DOHH2 (cell line): Measurements from ENCODE around the gene AKNA.

Source experiments
- H3F3A ChIP-seq: fragments of 200-600 bp; sonication (generic), shearing (Covaris generic); 2 replicates; pipeline ENCODE4 v1.6.0; 2016; ENCODE audit warnings: antibody characterized with exemption, mild to moderate bottlenecking; ENCODE audit not compliant: control insufficient read depth, insufficient read depth
- H3K27ac ChIP-seq: fragments of 200-600 bp; sonication (generic); 2 replicates; pipeline ENCODE4 v1.5.1; 2014; ENCODE audit warnings: low read depth, mild to moderate bottlenecking, low read length, moderate library complexity
- H3K27me3 ChIP-seq: fragments of 200-600 bp; sonication (generic); 2 replicates; pipeline ENCODE4 v1.6.1; 2014; ENCODE audit warnings: mild to moderate bottlenecking, low read length, mixed read lengths; ENCODE audit not compliant: control insufficient read depth
- H3K36me3 ChIP-seq: fragments of 200-600 bp; sonication (generic); 2 replicates; pipeline ENCODE4 v1.6.1; 2014; ENCODE audit warnings: mild to moderate bottlenecking, low read length, moderate library complexity, mixed read lengths; ENCODE audit not compliant: control insufficient read depth
- H3K4me1 ChIP-seq: fragments of 200-600 bp; sonication (generic); 2 replicates; pipeline ENCODE4 v1.6.1; 2014; ENCODE audit warnings: mild to moderate bottlenecking, low read length, mixed read lengths; ENCODE audit not compliant: control insufficient read depth
- H3K4me2 ChIP-seq: fragments of 200-600 bp; sonication (generic); 2 replicates; pipeline ENCODE4 v1.6.0; 2014; ENCODE audit warnings: mild to moderate bottlenecking, low read length, moderate library complexity
- H3K4me3 ChIP-seq: fragments of 200-600 bp; sonication (generic); 2 replicates; pipeline ENCODE4 v1.5.1; 2014; ENCODE audit warnings: mild to moderate bottlenecking, low read length, mixed read lengths
- H3K79me2 ChIP-seq: fragments of 200-600 bp; sonication (generic); 2 replicates; pipeline ENCODE4 v1.6.1; 2014; ENCODE audit warnings: mild to moderate bottlenecking, low read length, mixed read lengths; ENCODE audit not compliant: control insufficient read depth
- H3K9me2 ChIP-seq: fragments of 200-600 bp; sonication (generic); replicated peaks from 2 replicates; pipeline ENCODE4 v1.6.1; 2014; ENCODE audit warnings: mild to moderate bottlenecking, low read length, mixed read lengths; ENCODE audit not compliant: control insufficient read depth
- H3K9me3 ChIP-seq: fragments of 200-600 bp; sonication (generic); 2 replicates; pipeline ENCODE4 v1.6.1; 2014; ENCODE audit warnings: antibody characterized with exemption, low read length, mixed read lengths; ENCODE audit not compliant: control insufficient read depth, insufficient read depth
- H4K20me1 ChIP-seq: fragments of 200-600 bp; sonication (generic); 2 replicates; pipeline ENCODE4 v1.6.0; 2014; ENCODE audit warnings: low read depth, mild to moderate bottlenecking, antibody characterized with exemption, low read length, moderate library complexity; ENCODE audit not compliant: control insufficient read depth, insufficient read depth
- CTCF ChIP-seq: fragments of 200-600 bp; sonication (generic); IDR thresholded peaks from one replicate; pipeline ENCODE4 v1.5.1; 2014; ENCODE audit warnings: antibody characterized with exemption, mild to moderate bottlenecking, low read depth, low read length; ENCODE audit not compliant: poor library complexity, severe bottlenecking
- EZH2phosphoT487 ChIP-seq: fragments of 200-600 bp; sonication (generic); IDR thresholded peaks from 2 replicates; pipeline ENCODE4 v1.6.1; 2017; ENCODE audit warnings: borderline replicate concordance, mild to moderate bottlenecking, antibody characterized with exemption, low read length, moderate library complexity, mixed read lengths

AKNA gene

GRCh38 chr9:114357911-114358328 lies 29.9 kb downstream of the AKNA start:
- Histone ChIP-seq H3K79me2 (peaks cover 48% of the 10 kb centered on the region), H3K4me1 (no peaks in the 10 kb centered on the region; the same call in 1 of the 2 replicates), H3K4me3 (no peak overlapping the region), H3F3A (no peaks in the 10 kb centered on the region), H3K9me3 (no peaks in the 10 kb centered on the region), H3K27me3 (no peaks in the 10 kb centered on the region), H3K36me3 (peaks cover 90% of the 10 kb centered on the region), H3K27ac (no peak overlapping the region), H4K20me1 (no peaks in the 10 kb centered on the region), H3K4me2 (no peak overlapping the region), H3K9me2 (no peaks in the 10 kb centered on the region)
- TF ChIP-seq EZH2phosphoT487 (no peak), CTCF (no peak)

- no peak overlapping the region for H3K4me2 ChIP-seq
- H3K27me3 ChIP-seq: no peaks in the 10 kb centered on the region
- no peak overlapping the region for H3K27ac ChIP-seq
- H3K79me2 ChIP-seq: peaks cover 44% of the 10 kb centered on the region
- H3K4me3 ChIP-seq: no peak overlapping the region
- H4K20me1 ChIP-seq: no peaks in the 10 kb centered on the region
- H3K9me2 ChIP-seq: no peaks in the 10 kb centered on the region
- H3K9me3 ChIP-seq: no peaks in the 10 kb centered on the region
- H3F3A ChIP-seq: no peaks in the 10 kb centered on the region
- TF ChIP-seq CTCF (no peak), EZH2phosphoT487 (no peak)
- H3K4me1 ChIP-seq: no peaks in the 10 kb centered on the region
- peaks cover 90% of the 10 kb centered on the region for H3K36me3 ChIP-seq
Observed at GRCh38 chr9:114357360-114357759, 30.4 kb downstream of the AKNA start.

GRCh38 chr9:114356792-114357191 lies 31.0 kb downstream of the AKNA start:
- no peaks in the 10 kb centered on the region for H3K27me3 ChIP-seq
- TF ChIP-seq EZH2phosphoT487 (no peak), CTCF (no peak)
- H3K9me3 ChIP-seq: no peaks in the 10 kb centered on the region
- peaks cover 90% of the 10 kb centered on the region for H3K36me3 ChIP-seq
- H3K9me2 ChIP-seq: no peaks in the 10 kb centered on the region
- no peaks in the 10 kb centered on the region for H4K20me1 ChIP-seq
- no peak overlapping the region for H3K27ac ChIP-seq
- H3K4me3 ChIP-seq: no peak overlapping the region
- peaks cover 38% of the 10 kb centered on the region for H3K79me2 ChIP-seq
- H3K4me2 ChIP-seq: no peak overlapping the region
- peaks cover 3% of the 10 kb centered on the region; the same call in 1 of the 2 replicates for H3F3A ChIP-seq
- H3K4me1 ChIP-seq: no peaks in the 10 kb centered on the region
